ENCODE data around the gene GRM8.

DNA sequence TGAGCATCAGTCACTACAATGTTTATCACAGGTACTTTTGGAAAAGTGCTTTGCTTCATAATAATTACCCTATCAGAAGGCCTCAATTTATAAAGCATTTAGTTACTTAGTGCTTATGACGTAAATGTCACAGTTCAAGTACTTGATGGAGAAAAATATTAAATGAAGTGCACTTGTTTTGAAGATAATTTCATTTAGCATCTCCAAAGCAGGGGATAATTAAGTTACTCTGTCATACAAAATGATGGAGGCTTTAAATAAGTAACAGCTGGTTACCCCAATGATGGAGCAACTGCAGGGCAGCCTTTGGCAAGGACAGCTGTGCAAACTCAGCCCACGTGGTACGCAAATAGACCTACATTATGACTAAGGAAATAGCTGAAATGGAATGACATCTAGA, 768.8 kb downstream of the GRM8 start:
- TF ChIP-seq POLR2A (IDR thresholded peaks at IDR 0.05; ENCODE audit: low read depth, low read length) (no peak), TAF1 (IDR thresholded peaks at IDR 0.05; ENCODE audit: borderline replicate concordance, low read depth, low read length) (no peak)

Measured in GM12892 (cell line).